ENCODE data around the gene YEATS2.
"Not testable (repeated sequence)": the region's sequence is repeated elsewhere in the genome, so short reads cannot be mapped to it uniquely, and the experiment has no call there.

The YEATS2 gene

DNA sequence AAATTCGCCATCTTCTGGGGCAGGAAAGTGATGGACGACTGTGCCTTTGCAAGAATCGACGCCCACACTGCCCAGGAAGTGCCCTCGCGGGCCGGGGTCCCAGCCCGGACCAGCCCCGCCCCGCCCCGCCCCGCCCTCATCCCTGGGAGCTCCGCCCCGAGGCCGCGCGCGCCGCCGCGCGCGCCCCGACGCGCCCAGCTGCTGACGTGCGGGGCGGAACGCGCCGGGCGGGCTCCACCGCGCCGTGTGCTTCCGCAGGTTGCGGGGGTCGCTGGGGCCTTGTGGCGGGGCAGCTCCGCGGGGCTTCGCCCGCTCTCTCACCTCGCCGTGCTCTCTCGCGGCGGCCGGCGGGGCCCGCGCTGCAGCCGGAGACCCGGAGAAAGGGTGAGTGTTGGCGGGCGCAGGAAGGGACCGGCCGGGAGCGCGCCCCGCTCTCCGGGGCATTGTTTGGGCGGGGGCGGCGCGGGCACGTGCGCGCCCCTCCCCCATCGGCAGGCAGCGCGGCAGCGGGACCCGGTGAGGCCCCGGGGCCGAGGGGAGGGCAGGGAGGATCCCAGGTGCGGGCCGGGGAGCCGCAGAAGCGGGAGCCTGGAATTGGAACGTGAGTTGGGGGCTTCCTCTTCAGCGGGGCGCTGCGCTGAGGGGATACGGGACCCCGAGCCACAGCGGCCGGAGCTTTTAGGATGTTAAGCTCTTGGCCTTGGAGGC, at the start of gene YEATS2:
YEATS2 (plus strand) TSS at position 188 of the 708 bp plus-strand sequence. CDS start 17,366 bp downstream, outside the sequence.
- no peaks in the 10 kb centered on the region for H3K9me3 ChIP-seq (ENCODE audit: control insufficient read depth, low read length)
- H3K4me3 ChIP-seq (ENCODE audit: low read length) = peak within 1 kb of the TSS; percentile 84
- H3K9ac ChIP-seq (ENCODE audit: low read length) = peak within 1 kb of the TSS; percentile 92
- H3K27me3 ChIP-seq (ENCODE audit: control insufficient read depth, insufficient read depth, low read length) = no peaks in the 10 kb centered on the region
- no peaks in the 10 kb centered on the region for H3K36me3 ChIP-seq (ENCODE audit: control insufficient read depth, insufficient read depth, low read length)
- peaks cover 12% of the 10 kb centered on the region for H3K4me1 ChIP-seq (ENCODE audit: control insufficient read depth, insufficient read depth, low read length)

DNA sequence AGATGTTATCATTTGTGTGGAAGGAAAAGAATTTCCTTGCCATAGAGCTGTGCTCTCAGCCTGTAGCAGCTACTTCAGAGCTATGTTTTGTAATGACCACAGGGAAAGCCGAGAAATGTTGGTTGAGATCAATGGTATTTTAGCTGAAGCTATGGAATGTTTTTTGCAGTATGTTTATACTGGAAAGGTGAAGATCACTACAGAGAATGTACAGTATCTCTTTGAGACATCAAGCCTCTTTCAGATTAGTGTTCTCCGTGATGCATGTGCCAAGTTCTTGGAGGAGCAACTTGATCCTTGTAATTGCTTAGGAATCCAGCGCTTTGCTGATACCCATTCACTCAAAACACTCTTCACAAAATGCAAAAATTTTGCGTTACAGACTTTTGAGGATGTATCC, 47.0 kb upstream of the YEATS2 start:
- Histone ChIP-seq H3K4me3 (ENCODE audit: low read length) (no peak overlapping the region), H3K4me1 (ENCODE audit: control insufficient read depth, insufficient read depth, low read length) (no peaks in the 10 kb centered on the region), H3K27me3 (ENCODE audit: control insufficient read depth, insufficient read depth, low read length) (no peaks in the 10 kb centered on the region), H3K36me3 (ENCODE audit: control insufficient read depth, insufficient read depth, low read length) (peaks cover 5% of the 10 kb centered on the region), H3K9ac (ENCODE audit: low read length) (no peak overlapping the region), H3K9me3 (ENCODE audit: control insufficient read depth, low read length) (peaks cover 9% of the 10 kb centered on the region)

DNA sequence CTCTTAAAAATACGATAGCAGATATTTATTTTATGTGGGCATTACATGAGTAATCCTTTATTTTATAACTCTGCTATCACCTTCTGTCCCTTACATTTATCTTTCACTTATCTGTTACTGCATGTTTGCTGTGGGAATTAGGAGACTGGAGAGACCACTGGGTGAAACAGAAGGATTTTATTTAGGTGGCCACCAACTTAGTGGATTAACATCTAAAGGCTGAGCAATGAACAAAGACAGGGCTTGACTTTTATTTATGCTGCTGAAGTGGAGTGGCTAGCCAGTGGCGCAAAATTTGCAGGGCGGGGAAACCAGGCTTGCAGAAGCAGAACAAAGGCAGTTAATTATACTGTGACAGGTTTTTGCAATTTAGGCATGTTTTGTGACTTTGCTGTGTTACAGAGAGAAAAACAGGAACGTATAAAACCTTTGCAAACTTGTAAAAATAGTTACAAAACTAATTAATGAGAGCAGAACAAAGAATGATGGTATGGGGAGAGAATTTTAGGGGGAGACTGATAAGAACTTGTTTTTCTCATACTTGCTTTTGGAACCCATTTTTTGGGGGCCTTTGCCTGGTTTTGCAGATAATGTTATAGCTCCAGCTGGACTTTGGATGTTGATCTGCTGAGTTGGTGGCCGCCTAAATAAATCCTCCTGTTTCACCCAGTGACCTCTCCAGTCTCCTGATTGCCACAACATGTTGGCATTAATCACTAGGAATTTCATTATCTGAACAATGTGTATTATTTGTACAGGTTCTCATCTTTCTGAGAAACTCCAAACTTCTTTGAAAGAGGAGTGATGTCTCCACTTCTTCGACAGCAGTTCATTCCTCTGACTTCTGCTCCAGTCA, 44.2 kb upstream of the YEATS2 start:
- Histone ChIP-seq H3K4me3 (ENCODE audit: low read length) (no peak overlapping the region), H3K9ac (ENCODE audit: low read length) (no peak overlapping the region), H3K36me3 (ENCODE audit: control insufficient read depth, insufficient read depth, low read length) (peaks cover 5% of the 10 kb centered on the region), H3K4me1 (ENCODE audit: control insufficient read depth, insufficient read depth, low read length) (no peaks in the 10 kb centered on the region), H3K9me3 (ENCODE audit: control insufficient read depth, low read length) (peaks cover 9% of the 10 kb centered on the region), H3K27me3 (ENCODE audit: control insufficient read depth, insufficient read depth, low read length) (no peaks in the 10 kb centered on the region)

DNA sequence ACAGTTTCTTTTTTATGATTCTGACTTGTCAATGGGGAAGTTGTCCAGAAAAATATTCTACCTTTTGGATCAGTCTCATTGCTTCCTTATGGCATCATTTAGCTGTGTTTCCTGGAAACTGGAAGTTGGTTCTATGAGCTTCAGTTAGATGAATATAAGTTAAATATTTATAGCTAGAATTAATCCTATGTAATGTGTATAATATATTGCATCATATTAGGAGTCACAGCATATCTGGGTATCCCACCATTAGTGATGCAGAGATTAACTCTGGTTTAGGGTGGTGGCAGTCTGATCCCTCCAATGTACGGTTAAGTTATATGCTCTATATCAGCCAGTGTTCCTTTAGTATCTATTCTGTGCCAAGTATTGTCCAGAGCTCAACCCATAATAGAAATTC, 42.9 kb upstream of the YEATS2 start:
- Histone ChIP-seq H3K36me3 (ENCODE audit: control insufficient read depth, insufficient read depth, low read length) (peaks cover 5% of the 10 kb centered on the region), H3K9me3 (ENCODE audit: control insufficient read depth, low read length) (peaks cover 9% of the 10 kb centered on the region), H3K9ac (ENCODE audit: low read length) (no peak overlapping the region)

DNA sequence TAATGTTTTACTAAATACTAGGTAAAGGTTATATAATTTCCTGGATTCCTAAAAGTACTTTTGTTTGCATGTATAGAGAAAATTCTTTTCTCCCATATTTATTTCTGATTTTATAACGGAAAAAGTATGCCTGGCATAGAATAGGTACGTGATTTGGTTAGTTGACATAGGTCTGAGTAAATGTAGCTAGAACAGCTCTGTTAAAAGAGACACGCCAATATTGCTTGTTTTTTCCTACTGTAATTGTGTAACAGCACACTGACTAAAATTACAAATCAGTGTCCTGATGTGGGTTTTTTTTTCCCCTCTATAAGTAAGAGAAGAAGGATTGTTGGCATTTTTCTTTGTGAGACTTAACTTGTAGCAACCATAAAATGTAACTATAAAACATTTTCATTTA, 35.5 kb upstream of the YEATS2 start:
- Histone ChIP-seq H3K9me3 (ENCODE audit: control insufficient read depth, low read length) (no peaks in the 10 kb centered on the region), H3K4me3 (ENCODE audit: low read length) (no peak overlapping the region), H3K9ac (ENCODE audit: low read length) (no peak overlapping the region), H3K36me3 (ENCODE audit: control insufficient read depth, insufficient read depth, low read length) (no peaks in the 10 kb centered on the region), H3K27me3 (ENCODE audit: control insufficient read depth, insufficient read depth, low read length) (no peaks in the 10 kb centered on the region), H3K4me1 (ENCODE audit: control insufficient read depth, insufficient read depth, low read length) (no peaks in the 10 kb centered on the region)

More for the DNA sequence above, 42.9 kb upstream of the YEATS2 start:
- Histone ChIP-seq H3K4me3 (ENCODE audit: low read length) (no peak overlapping the region), H3K27me3 (ENCODE audit: control insufficient read depth, insufficient read depth, low read length) (no peaks in the 10 kb centered on the region), H3K4me1 (ENCODE audit: control insufficient read depth, insufficient read depth, low read length) (no peaks in the 10 kb centered on the region)

DNA sequence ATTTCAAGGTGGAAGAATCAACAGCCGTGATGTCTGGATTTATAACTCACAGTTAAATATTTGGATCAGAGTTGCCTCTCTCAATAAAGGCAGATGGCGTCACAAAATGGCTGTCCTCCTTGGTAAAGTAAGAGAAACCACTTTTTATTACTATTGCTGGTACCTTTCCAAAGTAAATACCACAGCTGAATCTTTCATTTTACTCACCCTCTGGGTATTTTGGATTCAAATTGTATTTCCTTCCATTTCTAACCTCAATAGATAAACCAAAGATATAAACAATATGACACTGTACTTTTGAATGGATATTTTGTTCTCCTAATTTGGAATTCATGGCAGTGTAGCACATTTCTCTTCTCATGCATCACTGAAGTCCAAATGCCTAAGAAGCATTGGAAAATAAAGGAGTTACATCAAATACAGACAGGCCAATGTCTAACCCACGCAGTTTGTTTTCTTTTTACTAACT, 32.6 kb upstream of the YEATS2 start:
- no peak overlapping the region for H3K4me3 ChIP-seq (ENCODE audit: low read length)
- H3K9me3 ChIP-seq (ENCODE audit: control insufficient read depth, low read length) = no peaks in the 10 kb centered on the region
- no peaks in the 10 kb centered on the region for H3K4me1 ChIP-seq (ENCODE audit: control insufficient read depth, insufficient read depth, low read length)
- no peaks in the 10 kb centered on the region for H3K36me3 ChIP-seq (ENCODE audit: control insufficient read depth, insufficient read depth, low read length)
- H3K9ac ChIP-seq (ENCODE audit: low read length) = no peak overlapping the region
- no peaks in the 10 kb centered on the region for H3K27me3 ChIP-seq (ENCODE audit: control insufficient read depth, insufficient read depth, low read length)

DNA sequence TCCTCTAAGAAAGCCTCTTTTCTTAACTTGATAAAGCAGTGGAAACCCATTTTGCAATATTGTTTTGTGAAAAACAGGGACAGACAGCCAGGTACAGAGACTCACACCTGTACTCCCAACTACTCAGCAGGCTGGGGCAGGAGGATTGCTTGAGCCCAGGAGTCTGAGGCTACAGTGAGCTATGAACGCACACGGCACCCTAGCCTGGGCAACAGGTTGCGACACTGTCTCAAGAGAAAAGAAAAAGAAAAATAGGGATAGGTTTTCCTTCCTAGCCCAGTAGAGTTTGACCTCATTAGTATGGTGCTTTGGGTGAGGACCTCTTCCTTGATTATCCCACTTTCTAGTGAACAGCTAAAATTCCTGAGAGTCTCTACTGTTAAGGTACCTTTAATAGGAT, 17.5 kb upstream of the YEATS2 start:
- Histone ChIP-seq H3K9me3 (ENCODE audit: control insufficient read depth, low read length) (no peaks in the 10 kb centered on the region), H3K4me1 (ENCODE audit: control insufficient read depth, insufficient read depth, low read length) (no peaks in the 10 kb centered on the region), H3K36me3 (ENCODE audit: control insufficient read depth, insufficient read depth, low read length) (no peaks in the 10 kb centered on the region), H3K27me3 (ENCODE audit: control insufficient read depth, insufficient read depth, low read length) (no peaks in the 10 kb centered on the region), H3K4me3 (ENCODE audit: low read length) (no peak overlapping the region), H3K9ac (ENCODE audit: low read length) (no peak overlapping the region)

DNA sequence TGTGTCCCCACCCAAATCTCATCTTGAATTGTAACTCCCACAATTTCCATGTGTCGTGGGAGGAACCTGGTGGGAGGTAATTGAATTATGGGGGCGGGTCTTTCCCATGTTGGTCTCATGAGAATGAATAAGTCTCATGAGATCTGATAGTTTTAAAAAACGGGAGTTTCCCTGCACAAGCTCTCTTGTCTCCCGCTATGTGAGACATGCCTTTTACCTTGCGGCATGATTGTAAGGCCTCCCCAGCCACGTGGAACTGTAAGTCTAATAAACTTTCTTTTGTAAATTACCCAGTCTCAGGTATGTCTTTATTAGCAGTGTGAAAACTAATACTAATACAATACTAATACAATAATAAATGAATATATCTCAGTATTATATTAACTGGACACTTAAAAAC, 9.9 kb upstream of the YEATS2 start:
- no peak overlapping the region for H3K9ac ChIP-seq (ENCODE audit: low read length)
- H3K4me3 ChIP-seq (ENCODE audit: low read length) = no peak overlapping the region
- H3K36me3 ChIP-seq (ENCODE audit: control insufficient read depth, insufficient read depth, low read length) = no peaks in the 10 kb centered on the region
- no peaks in the 10 kb centered on the region for H3K9me3 ChIP-seq (ENCODE audit: control insufficient read depth, low read length)
- no peaks in the 10 kb centered on the region for H3K27me3 ChIP-seq (ENCODE audit: control insufficient read depth, insufficient read depth, low read length)
- peaks cover 3% of the 10 kb centered on the region for H3K4me1 ChIP-seq (ENCODE audit: control insufficient read depth, insufficient read depth, low read length)

DNA sequence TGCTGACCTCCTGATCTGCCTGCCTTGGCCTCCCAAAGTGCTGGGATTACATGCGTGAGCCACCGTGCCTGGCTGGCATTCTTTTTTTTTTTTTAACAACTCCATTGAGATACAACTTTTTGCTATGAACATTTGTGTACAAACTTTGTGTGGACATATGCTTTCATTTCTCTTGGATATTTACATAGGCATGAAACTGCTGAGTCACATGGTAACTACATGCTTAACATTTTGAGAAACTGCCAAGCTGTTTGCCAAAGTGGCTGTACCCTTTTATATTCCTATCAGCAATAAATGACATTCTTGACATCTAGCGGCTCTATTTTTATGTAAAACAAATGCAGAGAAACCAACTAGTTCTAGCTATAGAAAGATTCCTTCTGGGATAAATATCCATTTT, 8.7 kb upstream of the YEATS2 start:
- no peak overlapping the region for H3K9ac ChIP-seq (ENCODE audit: low read length)
- no peaks in the 10 kb centered on the region for H3K9me3 ChIP-seq (ENCODE audit: control insufficient read depth, low read length)
- H3K36me3 ChIP-seq (ENCODE audit: control insufficient read depth, insufficient read depth, low read length) = no peaks in the 10 kb centered on the region
- H3K4me3 ChIP-seq (ENCODE audit: low read length) = no peak overlapping the region
- H3K27me3 ChIP-seq (ENCODE audit: control insufficient read depth, insufficient read depth, low read length) = no peaks in the 10 kb centered on the region
- H3K4me1 ChIP-seq (ENCODE audit: control insufficient read depth, insufficient read depth, low read length) = peaks cover 3% of the 10 kb centered on the region

DNA sequence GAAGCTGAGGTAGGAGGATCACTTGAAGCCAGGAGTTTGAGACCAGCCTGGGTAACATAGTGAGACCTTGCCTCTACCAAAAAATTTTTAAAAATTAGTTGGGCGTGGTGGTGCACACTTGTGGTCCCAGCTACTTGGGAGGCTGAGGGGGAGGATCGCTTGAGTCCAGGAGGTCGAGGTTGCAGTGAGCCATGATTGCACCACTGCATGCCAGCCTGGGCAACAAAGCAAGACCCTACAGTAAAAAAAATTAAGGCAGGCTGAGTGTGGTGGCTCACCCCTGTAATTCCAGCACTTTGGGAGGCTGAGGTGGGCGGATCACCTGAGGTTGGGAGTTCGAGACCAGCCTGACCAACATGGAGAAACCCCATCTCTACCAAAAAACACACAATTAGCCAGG, 8.0 kb upstream of the YEATS2 start:
- not testable (repeated sequence) for H3K36me3 ChIP-seq (ENCODE audit: control insufficient read depth, insufficient read depth, low read length); H3K27me3 ChIP-seq (ENCODE audit: control insufficient read depth, insufficient read depth, low read length); H3K9ac ChIP-seq (ENCODE audit: low read length); H3K9me3 ChIP-seq (ENCODE audit: control insufficient read depth, low read length); H3K4me1 ChIP-seq (ENCODE audit: control insufficient read depth, insufficient read depth, low read length); H3K4me3 ChIP-seq (ENCODE audit: low read length)

DNA sequence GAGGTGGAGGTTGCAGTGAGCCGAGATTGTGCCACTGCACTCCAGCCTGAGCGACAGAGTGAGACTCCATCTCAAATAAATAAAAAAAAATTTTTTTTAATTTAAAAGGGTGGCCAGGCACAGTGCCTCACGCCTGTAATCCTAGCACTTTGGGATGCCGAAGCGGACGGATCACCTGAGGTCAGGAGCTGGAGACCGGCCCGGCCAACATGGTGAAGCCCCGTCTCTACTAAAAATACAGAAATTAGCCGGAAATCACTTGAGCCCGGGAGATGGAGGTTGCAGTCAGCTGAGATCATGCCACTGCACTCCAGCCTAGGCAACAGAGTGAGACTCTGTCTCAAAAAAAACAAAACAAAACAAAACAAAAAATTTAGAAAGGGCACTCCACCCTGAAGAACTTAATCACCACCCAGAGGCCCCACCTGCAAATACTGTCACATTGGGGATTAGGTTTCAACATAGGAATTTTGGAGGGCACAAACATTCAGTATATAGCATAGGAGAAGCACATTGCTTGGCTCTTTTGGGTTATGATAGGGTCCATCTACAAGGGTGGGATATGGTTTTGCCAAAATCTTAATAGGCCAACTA, 7.1 kb upstream of the YEATS2 start:
- H3K4me3 ChIP-seq (ENCODE audit: low read length) = no peak overlapping the region
- H3K36me3 ChIP-seq (ENCODE audit: control insufficient read depth, insufficient read depth, low read length) = no peaks in the 10 kb centered on the region
- peaks cover 3% of the 10 kb centered on the region for H3K4me1 ChIP-seq (ENCODE audit: control insufficient read depth, insufficient read depth, low read length)
- H3K9me3 ChIP-seq (ENCODE audit: control insufficient read depth, low read length) = no peaks in the 10 kb centered on the region
- H3K9ac ChIP-seq (ENCODE audit: low read length) = no peak overlapping the region
- H3K27me3 ChIP-seq (ENCODE audit: control insufficient read depth, insufficient read depth, low read length) = no peaks in the 10 kb centered on the region

DNA sequence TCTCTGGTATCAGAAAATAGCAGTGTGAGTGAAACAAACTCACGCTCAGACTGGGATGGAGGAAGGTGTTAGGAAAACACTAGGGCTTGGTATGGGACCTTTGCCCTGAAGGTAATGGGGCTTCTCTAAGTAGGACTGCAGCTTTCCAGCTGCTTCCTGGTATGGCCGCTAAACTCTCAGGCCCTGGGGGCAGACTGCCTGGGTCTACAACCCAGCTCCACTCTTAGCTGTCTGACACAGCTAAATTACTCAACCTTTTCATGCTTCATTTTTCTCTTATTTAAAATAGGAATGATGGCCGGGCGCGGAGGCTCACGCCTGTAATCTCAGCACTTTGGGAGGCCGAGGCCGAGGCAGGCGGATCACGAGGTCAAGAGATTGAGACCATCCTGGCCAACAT, 5.2 kb upstream of the YEATS2 start:
- Histone ChIP-seq H3K36me3 (ENCODE audit: control insufficient read depth, insufficient read depth, low read length) (no peaks in the 10 kb centered on the region), H3K4me3 (ENCODE audit: low read length) (no peak overlapping the region), H3K4me1 (ENCODE audit: control insufficient read depth, insufficient read depth, low read length) (peaks cover 7% of the 10 kb centered on the region), H3K27me3 (ENCODE audit: control insufficient read depth, insufficient read depth, low read length) (no peaks in the 10 kb centered on the region), H3K9ac (ENCODE audit: low read length) (no peak overlapping the region), H3K9me3 (ENCODE audit: control insufficient read depth, low read length) (no peaks in the 10 kb centered on the region)
